Astrocyte (in vitro differentiated cells and primary cell): ENCODE data around the gene OR51V1.

Experiments
- CTCF ChIP-seq: IDR thresholded peaks from 2 replicates; pipeline ENCODE4 v1.5.1; 2011; ENCODE audit warnings: low read depth, mild to moderate bottlenecking, inconsistent platforms, low read length, moderate library complexity; ENCODE audit not compliant: insufficient read depth
- EZH2 ChIP-seq: IDR thresholded peaks from 2 replicates; pipeline ENCODE4 v1.6.1; 2012; ENCODE audit warnings: mild to moderate bottlenecking, low read length, inconsistent platforms; ENCODE audit not compliant: insufficient read depth

GRCh38 chr11:5242208-5242607 lies 41.7 kb upstream of the OR51V1 start:
- no peak for TF ChIP-seq CTCF
- TF ChIP-seq EZH2 = no peak
